HG03159 (cell line): ENCODE data around the gene CAMK2B.

Experiments
- ATAC-seq: cut with Tn5 transposase; IDR thresholded peaks from one replicate; pipeline ENCODE4 v1.9.1; 2021; ENCODE audit warnings: mild to moderate bottlenecking, moderate library complexity; ENCODE audit not compliant: unreplicated experiment

Gene CAMK2B

GRCh38 chr7:44232901-44233715, 92.3 kb downstream of the CAMK2B start:
- ATAC-seq = no peak

GRCh38 chr7:44232396-44232795, 93.0 kb downstream of the CAMK2B start:
- ATAC-seq = no peak

- no peak for ATAC-seq
Measured at GRCh38 chr7:44231088-44231487, 94.3 kb downstream of the CAMK2B start.

- no peak for ATAC-seq
Measured at GRCh38 chr7:44230286-44230685, 95.1 kb downstream of the CAMK2B start.

GRCh38 chr7:44229546-44230105, 95.8 kb downstream of the CAMK2B start:
- no peak for ATAC-seq

GRCh38 chr7:44228571-44229350, 96.6 kb downstream of the CAMK2B start:
- ATAC-seq = no peak

- ATAC-seq = no peak
Measured at GRCh38 chr7:44227911-44228310, 97.5 kb downstream of the CAMK2B start.

GRCh38 chr7:44226396-44226753, 99.0 kb downstream of the CAMK2B start:
- no peak for ATAC-seq

- ATAC-seq = no peak
Measured at GRCh38 chr7:44225566-44226395, 99.6 kb downstream of the CAMK2B start.

- no peak for ATAC-seq
Measured at GRCh38 chr7:44224974-44225565, 100.3 kb downstream of the CAMK2B start.

- no peak for ATAC-seq
Measured at GRCh38 chr7:44224080-44224973, 101.1 kb downstream of the CAMK2B start.

GRCh38 chr7:44223362-44224079, 101.9 kb downstream of the CAMK2B start:
- no peak for ATAC-seq

GRCh38 chr7:44222776-44223261, 102.6 kb downstream of the CAMK2B start:
- no peak for ATAC-seq

GRCh38 chr7:44222074-44222473, 103.3 kb downstream of the CAMK2B start:
- ATAC-seq = no peak

- no peak for ATAC-seq
Measured at GRCh38 chr7:44221231-44221791, 104.1 kb downstream of the CAMK2B start.

GRCh38 chr7:44220358-44221112, 104.9 kb downstream of the CAMK2B start:
- ATAC-seq = no peak

GRCh38 chr7:44220046-44220357, 105.4 kb downstream of the CAMK2B start:
- no peak for ATAC-seq
